GM12878 (cell line): ENCODE data around the gene RSPH1. TPM values are rescaled to one million over a fixed set of nuclear protein-coding genes. Genes with fewer than 3 reads are reported as not detected.

ENCODE experiments used
- ATAC-seq: fragments of 200-7000 bp; cut with Tn5 transposase; 3 replicates; pipeline ENCODE4 v1.9.1; 2020; ENCODE audit warnings: mild to moderate bottlenecking, moderate library complexity
- BruUV-seq: library from RNA; stranded (reverse); fragments of 400-500 nt; replicated peaks from 2 replicates; lab custom pipeline; 2021; lab: Mats Ljungman, UMichigan
- CTCF ChIA-PET: fragments of 300-600 bp; sonication (Branson Sonifier 250); formaldehyde crosslinking; extraction: SDS; loops from one replicate; lab custom pipeline; 2021; ENCODE audit warnings: inconsistent platforms; lab: Yijun Ruan, JAX
- POLR2A ChIA-PET: fragments of 350-600 bp; formaldehyde crosslinking; extraction: SDS; loops from one replicate; lab custom pipeline; 2021; ENCODE audit warnings: inconsistent platforms; lab: Charles Lee
- RAD21 ChIA-PET: fragments of 300-600 bp; sonication (Branson Sonifier 250); formaldehyde crosslinking; loops from one replicate; lab custom pipeline; 2023; ENCODE audit warnings: antibody characterized with exemption; ENCODE audit not compliant: unreplicated experiment; lab: Charles Lee
- SMC1A ChIA-PET: fragments of 300-600 bp; sonication (Branson Sonifier 250); formaldehyde crosslinking; loops from one replicate; lab custom pipeline; 2023; ENCODE audit not compliant: unreplicated experiment, uncharacterized antibody; lab: Charles Lee
- DNase-seq: peaks from one replicate; pipeline ENCODE4 v3.0.0-alpha.2; 2011; ENCODE audit warnings: low read depth, low spot score
- FAIRE-seq: peaks from 3 replicates; lab custom pipeline; 2011; peaks lifted over from hg19 to GRCh38; lab: Jason Lieb, UNC
- H2AFZ ChIP-seq: 2 replicates; pipeline ENCODE4 v1.6.0; 2011; ENCODE audit warnings: low read depth, low read length, control low read depth; ENCODE audit not compliant: control insufficient read depth
- H3K27ac ChIP-seq: 2 replicates; pipeline ENCODE4 v1.5.1; 2011; ENCODE audit warnings: control low read depth; ENCODE audit not compliant: control insufficient read depth, insufficient read depth
- H3K27me3 ChIP-seq, 2 experiments: replicated peaks in 1 of 2; 2 replicates each; pipeline versions ENCODE4 v1.6.0 to v1.6.1; 2011; ENCODE audit warnings: low read length in 1 of 2; ENCODE audit not compliant: control insufficient read depth in 2 of 2, insufficient read depth in 2 of 2
- H3K36me3 ChIP-seq, 2 experiments: 2 replicates each; pipeline ENCODE4 v1.5.1; 2011; ENCODE audit warnings: low read length in 1 of 2; ENCODE audit not compliant: control insufficient read depth in 2 of 2, insufficient read depth in 2 of 2
- H3K4me1 ChIP-seq: 2 replicates; pipeline ENCODE4 v1.6.1; 2011; ENCODE audit warnings: mild to moderate bottlenecking, low read length, moderate library complexity, mixed read lengths; ENCODE audit not compliant: control insufficient read depth, insufficient read depth
- H3K4me2 ChIP-seq: 2 replicates; pipeline ENCODE4 v1.6.0; 2011; ENCODE audit warnings: control low read depth; ENCODE audit not compliant: control insufficient read depth, insufficient read depth
- H3K4me3 ChIP-seq: fragments of 200-600 bp; sonication (generic); 2 replicates; pipeline ENCODE4 v1.5.1; 2016
- H3K79me2 ChIP-seq: 2 replicates; pipeline ENCODE4 v1.6.0; 2011; ENCODE audit warnings: low read length; ENCODE audit not compliant: control insufficient read depth, insufficient read depth
- H3K9ac ChIP-seq: 2 replicates; pipeline ENCODE4 v1.8.0; 2011; ENCODE audit warnings: low read length, control low read depth, mixed read lengths; ENCODE audit not compliant: control insufficient read depth, insufficient read depth
- H3K9me3 ChIP-seq: replicated peaks from 3 replicates; pipeline ENCODE4 v1.5.1; 2011; ENCODE audit warnings: mild to moderate bottlenecking, low read length; ENCODE audit not compliant: control insufficient read depth, insufficient read depth
- H4K20me1 ChIP-seq: 2 replicates; pipeline ENCODE4 v1.6.0; 2011; ENCODE audit not compliant: control insufficient read depth, insufficient read depth
- CBX3 ChIP-seq: fragments of 200-600 bp; sonication (generic); IDR thresholded peaks from 2 replicates; pipeline ENCODE4 v1.6.1; 2016; ENCODE audit warnings: low read depth, borderline replicate concordance
- CEBPZ ChIP-seq: fragments of 150-350 bp; IDR thresholded peaks from 2 replicates; pipeline ENCODE4 v1.6.1; 2016; ENCODE audit warnings: low read depth, low read length
- JUND ChIP-seq: IDR thresholded peaks from 2 replicates; pipeline ENCODE4 v1.6.1; 2012; ENCODE audit warnings: low read depth, mild to moderate bottlenecking, low read length, improper control_type of control experiment, moderate library complexity
- KLF5 ChIP-seq: fragments of 450-650 bp; IDR thresholded peaks from 2 replicates; pipeline ENCODE4 v1.6.1; 2014; ENCODE audit warnings: mild to moderate bottlenecking; ENCODE audit not compliant: partially characterized antibody
- MEF2A ChIP-seq: IDR thresholded peaks from 2 replicates; pipeline ENCODE4 v1.6.1; 2011; ENCODE audit warnings: low read depth, mild to moderate bottlenecking, low read length, moderate library complexity; ENCODE audit not compliant: insufficient read depth
- PAX8 ChIP-seq: fragments of 450-650 bp; IDR thresholded peaks from 2 replicates; pipeline ENCODE4 v1.6.1; 2017; ENCODE audit warnings: mild to moderate bottlenecking, moderate library complexity
- POLR2AphosphoS5 ChIP-seq: IDR thresholded peaks from 2 replicates; pipeline ENCODE4 v1.6.1; 2011; ENCODE audit warnings: mild to moderate bottlenecking, low read length, inconsistent platforms
- PRDM15 ChIP-seq: fragments of 450-650 bp; formaldehyde crosslinking; IDR thresholded peaks from 2 replicates; pipeline ENCODE4 v1.4.0; 2020; ENCODE audit warnings: mild to moderate bottlenecking, moderate library complexity
- SP1 ChIP-seq: IDR thresholded peaks from one replicate; pipeline ENCODE4 v1.6.1; 2011; ENCODE audit warnings: low read depth, low read length
- STAT3 ChIP-seq: IDR thresholded peaks from 2 replicates; pipeline ENCODE4 v1.6.1; 2011; ENCODE audit warnings: low read depth, low read length, improper control_type of control experiment
- TCF12 ChIP-seq: IDR thresholded peaks from 2 replicates; pipeline ENCODE4 v1.6.1; 2011; ENCODE audit warnings: low read depth, mild to moderate bottlenecking, low read length
- ZNF622 ChIP-seq: fragments of 450-650 bp; IDR thresholded peaks from 2 replicates; pipeline ENCODE4 v1.6.1; 2017; ENCODE audit warnings: mild to moderate bottlenecking, inconsistent platforms
- WGBS: methylation state at CpG from one replicate; pipeline ENCODE4 v1.1.6; 2016; ENCODE audit warnings: low lambda C conversion rate; ENCODE audit not compliant: insufficient replicate concordance, insufficient coverage; ENCODE audit errors: missing lambda C conversion rate; 5-methylcytosine and 5-hydroxymethylcytosine counted together
- in situ Hi-C: fragments of 300-500 bp; cut with MboI; formaldehyde crosslinking; loops from 9 replicates; pipeline ENCODE4 v1.14.3; 2018; ENCODE audit warnings: mixed read lengths
- intact Hi-C: fragments of 100-400 bp; cut with micrococcal nuclease; formaldehyde crosslinking; loops from one replicate; pipeline ENCODE4 v1.14.2; 2022; ENCODE audit not compliant: unreplicated experiment
- polyA plus RNA-seq, 11 experiments: library from polyadenylated mRNA; depleted of rRNA in 4 of 11; unstranded in 6 of 11; stranded (reverse) in 5 of 11; fragments of >200 nt; fragmentation: Nextera tagmentation in 4 of 11; fragmentation: Illumina TruSeq in 1 of 11; extraction: Ambion mirVana in 4 of 11; extraction: Trizol in 1 of 11; gene quantifications; 1 replicate in 1 of 11; 2 replicates in 10 of 11; pipeline versions ENCODE4 v1.2.1 to v1.2.3, GENCODE V29; 2011 to 2016; ENCODE audit warnings: inconsistent platforms in 2 of 11, missing spikeins in 2 of 11, low read depth in 1 of 11
- total RNA-seq, 4 experiments: library from RNA; depleted of rRNA in 3 of 4; stranded (reverse); fragments of >200 nt in 3 of 4; fragmentation: Illumina TruSeq in 1 of 4; extraction: Trizol in 1 of 4; gene quantifications; 2 replicates each; pipeline versions ENCODE4 v1.2.1 to v1.2.3, GENCODE V29; 2013 to 2021
- TF ChIP-seq, protein P1 (sequence below): fragments of 450-650 bp; IDR thresholded peaks from 2 replicates; pipeline ENCODE4 v1.6.1; 2017; ENCODE audit warnings: antibody characterized with exemption, mild to moderate bottlenecking, moderate library complexity

Gene RSPH1
- total and polyA plus RNA-seq, 10 of the 15 experiments (the other 5 are each of a cell fraction or from before 2014, with no cell fraction given): 0.11 to 1.4 (median 0.38) TPM

GRCh38 chr21:42426876-42427480 lies 69.0 kb downstream of the RSPH1 start:
- DNase-seq (no peak), FAIRE-seq (no peak), ATAC-seq (no peak)
- in situ Hi-C loops (no loop called here), intact Hi-C loops (no loop called here)
- ChIA-PET SMC1A (interaction anchor here (0.8 to 9.4 kb wide), 10 partner anchors 9 to 118 kb away, joined by 3 to 124 read pairs (median 10); no protein-coding TSS in a partner anchor), POLR2A (interaction anchor here (0.6 to 1.9 kb wide), 5 partner anchors 10 to 201 kb away, joined by 3 to 8 read pairs (median 3); no protein-coding TSS in a partner anchor), RAD21 (interaction anchor here (1.0 to 7.2 kb wide), 4 partner anchors 11 to 117 kb away, joined by 3 to 81 read pairs (median 18); no protein-coding TSS in a partner anchor), CTCF (interaction anchor here (1.2 to 2.6 kb wide), 4 partner anchors 9 to 117 kb away, joined by 3 to 9 read pairs (median 4); no protein-coding TSS in a partner anchor)
- Histone ChIP-seq H3K27ac (no peak overlapping the region), H3K27me3 (no peaks in the 10 kb centered on the region), H3K36me3 (no peaks in the 10 kb centered on the region), H3K9ac (no peak overlapping the region), H3K79me2 (no peaks in the 10 kb centered on the region), H3K9me3 (no peaks in the 10 kb centered on the region; the same call in 2 of the 3 replicates), H3K4me3 (no peak overlapping the region), H3K4me2 (no peak overlapping the region), H2AFZ (no peak overlapping the region), H3K4me1 (peaks cover 44% of the 10 kb centered on the region), H4K20me1 (no peaks in the 10 kb centered on the region)
- 80% methylated on average over 10 of the region's 10 CpGs for WGBS
- TF ChIP-seq TCF12 (no peak), STAT3 (no peak), MEF2A (no peak), KLF5 (no peak), ZNF622 (no peak), POLR2AphosphoS5 (no peak), CBX3 (no peak), SP1 (no peak), PRDM15 (CRISPR knock-in tag) (no peak), CEBPZ (no peak), JUND (no peak), PAX8 (no peak)
- TF ChIP-seq, protein P1, sequence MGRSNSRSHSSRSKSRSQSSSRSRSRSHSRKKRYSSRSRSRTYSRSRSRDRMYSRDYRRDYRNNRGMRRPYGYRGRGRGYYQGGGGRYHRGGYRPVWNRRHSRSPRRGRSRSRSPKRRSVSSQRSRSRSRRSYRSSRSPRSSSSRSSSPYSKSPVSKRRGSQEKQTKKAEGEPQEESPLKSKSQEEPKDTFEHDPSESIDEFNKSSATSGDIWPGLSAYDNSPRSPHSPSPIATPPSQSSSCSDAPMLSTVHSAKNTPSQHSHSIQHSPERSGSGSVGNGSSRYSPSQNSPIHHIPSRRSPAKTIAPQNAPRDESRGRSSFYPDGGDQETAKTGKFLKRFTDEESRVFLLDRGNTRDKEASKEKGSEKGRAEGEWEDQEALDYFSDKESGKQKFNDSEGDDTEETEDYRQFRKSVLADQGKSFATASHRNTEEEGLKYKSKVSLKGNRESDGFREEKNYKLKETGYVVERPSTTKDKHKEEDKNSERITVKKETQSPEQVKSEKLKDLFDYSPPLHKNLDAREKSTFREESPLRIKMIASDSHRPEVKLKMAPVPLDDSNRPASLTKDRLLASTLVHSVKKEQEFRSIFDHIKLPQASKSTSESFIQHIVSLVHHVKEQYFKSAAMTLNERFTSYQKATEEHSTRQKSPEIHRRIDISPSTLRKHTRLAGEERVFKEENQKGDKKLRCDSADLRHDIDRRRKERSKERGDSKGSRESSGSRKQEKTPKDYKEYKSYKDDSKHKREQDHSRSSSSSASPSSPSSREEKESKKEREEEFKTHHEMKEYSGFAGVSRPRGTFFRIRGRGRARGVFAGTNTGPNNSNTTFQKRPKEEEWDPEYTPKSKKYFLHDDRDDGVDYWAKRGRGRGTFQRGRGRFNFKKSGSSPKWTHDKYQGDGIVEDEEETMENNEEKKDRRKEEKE: no peak
- BruUV-seq: no TSS peak
